KMS-11 (cell line): ENCODE data around the gene KPTN.

Experiments
- H2AFZ ChIP-seq: fragments of 200-600 bp; sonication (generic); 2 replicates; pipeline ENCODE4 v1.6.1; 2016; ENCODE audit warnings: antibody characterized with exemption, mixed run types, low read depth
- H3K27ac ChIP-seq: fragments of 200-600 bp; sonication (generic); 2 replicates; pipeline ENCODE4 v1.6.1; 2016; ENCODE audit warnings: mild to moderate bottlenecking, mixed run types
- H3K27me3 ChIP-seq: fragments of 200-600 bp; sonication (generic); 2 replicates; pipeline ENCODE4 v1.6.1; 2017; ENCODE audit warnings: mild to moderate bottlenecking, low read depth, mixed run types, moderate library complexity; ENCODE audit not compliant: insufficient read depth
- H3K36me3 ChIP-seq: fragments of 200-600 bp; sonication (generic); 2 replicates; pipeline ENCODE4 v1.6.1; 2017; ENCODE audit warnings: mild to moderate bottlenecking, mixed run types; ENCODE audit not compliant: insufficient read depth
- H3K4me1 ChIP-seq: fragments of 200-600 bp; sonication (generic); 2 replicates; pipeline ENCODE4 v1.6.1; 2016; ENCODE audit warnings: mild to moderate bottlenecking, low read depth, mixed run types; ENCODE audit not compliant: poor library complexity, severe bottlenecking
- H3K4me2 ChIP-seq: fragments of 200-600 bp; sonication (generic); 2 replicates; pipeline ENCODE4 v1.7.0; 2016; ENCODE audit warnings: mild to moderate bottlenecking, mixed run types
- H3K4me3 ChIP-seq: fragments of 200-600 bp; sonication (generic); IDR thresholded peaks from 2 replicates; pipeline ENCODE4 v1.6.1; 2017; ENCODE audit warnings: low read depth, low read length, mixed read lengths; ENCODE audit not compliant: insufficient read depth
- H3K79me2 ChIP-seq: fragments of 200-600 bp; sonication (generic); 2 replicates; pipeline ENCODE4 v1.6.1; 2016; ENCODE audit warnings: low read depth, mixed run types; ENCODE audit not compliant: insufficient read depth
- H3K9ac ChIP-seq: fragments of 200-600 bp; sonication (generic); 2 replicates; pipeline ENCODE4 v1.6.1; 2016; ENCODE audit warnings: mild to moderate bottlenecking, mixed run types
- H4K20me1 ChIP-seq: fragments of 200-600 bp; sonication (generic); 2 replicates; pipeline ENCODE4 v1.6.1; 2016; ENCODE audit warnings: mild to moderate bottlenecking, mixed run types; ENCODE audit not compliant: insufficient read depth
- TF ChIP-seq, protein P1 (sequence below): fragments of 200-600 bp; sonication (generic); conservative IDR thresholded peaks from 2 replicates; pipeline ENCODE4 v1.6.1; 2017; ENCODE audit warnings: low read depth, mild to moderate bottlenecking, antibody characterized with exemption, low read length, moderate library complexity, mixed read lengths

The KPTN gene

DNA sequence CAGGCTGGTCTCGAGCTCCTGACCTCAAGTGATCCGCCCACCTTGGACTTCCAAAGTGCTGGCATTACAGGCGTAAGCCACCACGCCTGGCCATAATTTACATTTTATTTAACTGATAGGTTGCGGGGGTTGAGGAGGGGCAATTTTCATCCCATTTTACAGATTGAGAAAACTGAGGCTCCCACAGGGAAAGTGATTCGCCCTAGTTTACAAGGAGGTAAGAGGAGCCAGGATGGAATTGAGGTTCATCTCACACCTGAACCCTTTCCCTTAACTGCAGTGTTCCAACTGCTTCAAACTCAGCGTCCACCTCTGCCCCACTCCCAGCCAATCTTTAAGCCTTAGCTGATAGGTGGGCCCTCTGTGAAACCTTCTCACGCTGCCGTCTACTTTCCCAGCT, 34.8 kb upstream of the KPTN start:
- Histone ChIP-seq H3K4me3 (no peak overlapping the region), H2AFZ (no peak overlapping the region), H3K4me2 (peak overlapping the region; percentile 59), H3K27ac (no peak overlapping the region), H3K4me1 (peaks cover 38% of the 10 kb centered on the region), H3K9ac (no peak overlapping the region), H4K20me1 (no peaks in the 10 kb centered on the region), H3K79me2 (peaks cover 9% of the 10 kb centered on the region), H3K36me3 (no peaks in the 10 kb centered on the region), H3K27me3 (peaks cover 4% of the 10 kb centered on the region)
- TF ChIP-seq, protein P1, sequence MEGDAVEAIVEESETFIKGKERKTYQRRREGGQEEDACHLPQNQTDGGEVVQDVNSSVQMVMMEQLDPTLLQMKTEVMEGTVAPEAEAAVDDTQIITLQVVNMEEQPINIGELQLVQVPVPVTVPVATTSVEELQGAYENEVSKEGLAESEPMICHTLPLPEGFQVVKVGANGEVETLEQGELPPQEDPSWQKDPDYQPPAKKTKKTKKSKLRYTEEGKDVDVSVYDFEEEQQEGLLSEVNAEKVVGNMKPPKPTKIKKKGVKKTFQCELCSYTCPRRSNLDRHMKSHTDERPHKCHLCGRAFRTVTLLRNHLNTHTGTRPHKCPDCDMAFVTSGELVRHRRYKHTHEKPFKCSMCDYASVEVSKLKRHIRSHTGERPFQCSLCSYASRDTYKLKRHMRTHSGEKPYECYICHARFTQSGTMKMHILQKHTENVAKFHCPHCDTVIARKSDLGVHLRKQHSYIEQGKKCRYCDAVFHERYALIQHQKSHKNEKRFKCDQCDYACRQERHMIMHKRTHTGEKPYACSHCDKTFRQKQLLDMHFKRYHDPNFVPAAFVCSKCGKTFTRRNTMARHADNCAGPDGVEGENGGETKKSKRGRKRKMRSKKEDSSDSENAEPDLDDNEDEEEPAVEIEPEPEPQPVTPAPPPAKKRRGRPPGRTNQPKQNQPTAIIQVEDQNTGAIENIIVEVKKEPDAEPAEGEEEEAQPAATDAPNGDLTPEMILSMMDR: no peak

DNA sequence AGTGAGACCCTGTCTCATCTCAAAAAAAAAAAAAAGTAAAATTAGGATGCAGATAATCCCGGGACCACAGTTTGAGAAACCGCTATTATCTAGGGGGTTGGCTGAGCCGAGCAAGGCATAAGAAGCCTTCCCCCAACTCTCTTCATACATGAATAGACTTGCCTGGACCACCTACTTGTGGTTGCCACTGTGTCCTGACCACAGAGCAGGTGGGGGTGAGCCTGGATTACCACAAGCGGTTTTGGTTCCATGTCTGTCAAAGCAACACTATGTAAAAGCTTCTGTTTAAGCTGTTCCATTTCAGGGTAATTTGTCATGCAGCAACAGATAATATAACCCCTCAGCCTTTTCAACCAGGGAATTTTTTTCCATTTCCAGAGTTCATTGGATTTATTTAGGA, 34.1 kb upstream of the KPTN start:
- Histone ChIP-seq H3K9ac (no peak overlapping the region), H3K4me3 (no peak overlapping the region), H3K27ac (no peak overlapping the region), H3K27me3 (no peaks in the 10 kb centered on the region; the same call in 1 of the 2 replicates), H3K4me2 (peak overlapping the region; percentile 59), H3K36me3 (no peaks in the 10 kb centered on the region), H3K79me2 (peaks cover 16% of the 10 kb centered on the region), H2AFZ (no peak overlapping the region), H4K20me1 (no peaks in the 10 kb centered on the region), H3K4me1 (peaks cover 41% of the 10 kb centered on the region)
- TF ChIP-seq, protein P1: no peak

DNA sequence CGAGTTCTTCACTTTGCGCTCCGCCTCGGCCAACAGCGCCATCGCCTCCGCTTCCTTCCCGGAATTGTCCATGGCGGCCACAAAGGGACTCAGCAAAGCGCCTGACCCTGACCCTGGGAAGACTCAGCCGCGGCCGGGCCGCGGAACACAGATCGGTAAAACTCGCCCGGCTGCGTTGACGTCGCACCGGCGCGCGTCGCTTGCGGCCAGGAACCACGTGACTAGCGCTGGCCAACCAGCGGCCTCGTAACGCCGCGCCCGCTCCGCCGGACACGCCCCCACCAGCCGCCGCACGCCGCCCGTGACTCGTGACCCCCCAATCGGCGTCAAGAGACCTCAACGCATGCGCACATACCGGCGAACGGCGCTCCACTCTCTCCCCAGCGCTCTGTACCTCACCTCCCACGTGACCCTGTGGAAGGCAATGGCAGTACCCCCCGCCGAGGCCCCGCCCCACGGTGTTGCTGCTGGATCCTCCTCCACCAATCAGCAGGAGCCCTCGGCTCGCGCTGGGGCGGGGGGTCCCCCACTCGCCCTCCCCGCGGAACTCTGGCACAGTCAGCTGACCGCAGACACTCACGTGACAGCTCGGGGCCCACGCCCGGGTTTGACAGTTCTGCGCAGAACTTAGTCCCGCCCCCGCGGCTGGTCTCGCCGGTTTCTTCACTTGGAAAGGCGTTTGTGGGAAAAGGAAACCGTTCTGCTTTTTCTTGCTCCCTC, 31.0 kb upstream of the KPTN start, which contains the start of gene NAPA:
Gene NAPA, minus strand, starts transcription at position 195 of the 720 bp plus-strand sequence. Its CDS starts 123 bp downstream, at position 72.
- peaks cover 46% of the 10 kb centered on the region for H3K4me1 ChIP-seq
- H2AFZ ChIP-seq: peak within 1 kb of the TSS; percentile 87
- H3K27me3 ChIP-seq: no peaks in the 10 kb centered on the region; the same call in 1 of the 2 replicates
- peak within 1 kb of the TSS; percentile 73 for H3K4me2 ChIP-seq
- H3K79me2 ChIP-seq: peaks cover 47% of the 10 kb centered on the region
- H3K36me3 ChIP-seq: no peaks in the 10 kb centered on the region
- H3K27ac ChIP-seq: peak within 1 kb of the TSS; percentile 55
- peak within 1 kb of the TSS; percentile 19 for H3K4me3 ChIP-seq
- peak within 1 kb of the TSS; percentile 77 for H3K9ac ChIP-seq
- no peaks in the 10 kb centered on the region for H4K20me1 ChIP-seq
- TF ChIP-seq, protein P1: no peak

DNA sequence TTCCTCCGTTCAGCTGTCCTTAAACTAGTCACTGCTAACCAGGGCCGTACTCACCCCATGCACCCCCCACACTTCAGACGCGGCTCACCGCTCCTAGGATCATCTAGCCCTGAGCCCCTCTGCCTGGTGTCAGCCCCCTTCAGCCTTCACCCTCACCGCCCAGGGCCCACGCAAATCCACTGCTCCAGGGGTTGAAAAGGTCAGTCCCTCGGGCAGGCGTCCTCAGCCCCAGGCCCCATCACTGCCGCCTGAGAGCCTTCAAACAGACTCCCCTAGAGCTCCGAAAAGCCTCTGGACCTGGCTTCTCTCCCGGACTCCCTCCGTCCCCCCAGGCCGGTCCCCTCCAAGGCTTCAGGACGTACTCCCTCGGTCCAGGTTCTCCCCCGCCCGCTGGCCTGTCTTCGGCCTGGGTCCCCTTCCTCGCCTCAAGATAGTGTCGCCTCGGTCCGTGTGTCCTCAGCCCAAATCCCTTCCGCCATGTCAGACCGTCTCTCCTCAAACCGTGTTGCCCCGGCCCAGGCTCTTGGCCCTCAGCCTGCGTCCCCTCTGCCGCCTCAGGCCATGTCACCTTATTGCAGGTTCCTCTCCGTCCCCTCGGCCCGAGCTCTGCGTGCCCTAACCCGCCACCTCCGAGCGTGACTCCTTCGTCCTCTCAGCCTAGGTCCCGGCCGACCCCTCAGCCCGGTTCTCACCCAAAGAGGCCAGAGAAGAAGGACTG, 30.3 kb upstream of the KPTN start:
- H3K4me1 ChIP-seq: peaks cover 44% of the 10 kb centered on the region
- H3K9ac ChIP-seq: peak overlapping the region; percentile 77
- no peaks in the 10 kb centered on the region; the same call in 1 of the 2 replicates for H3K27me3 ChIP-seq
- H3K4me3 ChIP-seq: peak overlapping the region; percentile 19
- H2AFZ ChIP-seq: peak overlapping the region; percentile 72
- H3K36me3 ChIP-seq: no peaks in the 10 kb centered on the region
- peak overlapping the region; percentile 72 for H3K4me2 ChIP-seq
- TF ChIP-seq, protein P1: no peak
- H3K79me2 ChIP-seq: peaks cover 54% of the 10 kb centered on the region
- H3K27ac ChIP-seq: peak overlapping the region; percentile 53
- no peaks in the 10 kb centered on the region for H4K20me1 ChIP-seq
